ENCODE measurements around the gene TEK. TPM values are rescaled to one million over a fixed set of nuclear protein-coding genes. Genes with fewer than 3 reads are reported as not detected.
"Not testable (repeated sequence)": the region's sequence is repeated elsewhere in the genome, so short reads cannot be mapped to it uniquely, and the experiment has no call there.

TEK gene
- total and polyA plus RNA-seq, 5 experiments from 2014 or later: not detected

DNA sequence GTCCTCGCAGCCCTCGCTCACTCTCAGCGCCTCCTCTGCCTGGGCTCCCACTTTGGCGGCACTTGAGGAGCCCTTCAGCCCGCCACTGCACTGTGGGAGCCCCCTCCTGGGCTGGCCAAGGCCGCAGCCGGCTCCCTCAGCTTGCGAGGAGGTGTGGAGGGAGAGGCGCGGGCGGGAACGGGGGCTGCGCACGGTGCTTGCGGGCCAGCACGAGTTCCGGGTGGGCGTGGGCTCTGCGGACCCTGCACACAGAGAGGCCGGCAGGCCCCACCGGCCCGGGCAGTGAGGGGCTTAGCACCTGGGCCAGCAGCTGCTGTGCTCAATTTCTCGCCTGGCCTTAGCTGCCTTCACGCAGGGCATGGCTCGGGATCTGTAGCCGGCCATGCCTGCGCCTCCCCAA lies 16.5 kb upstream of the TEK start:
- peaks cover 0 to 14% (median 5%) of the 10 kb centered on the region in 3 donors for H3K36me3 Mint-ChIP-seq
- peaks cover 0 to 11% (median 0%) of the 10 kb centered on the region in 9 donors for H3K9me3 Mint-ChIP-seq
- ATAC-seq, DNase-seq, H3K4me3 Mint-ChIP-seq, H3K4me1 Mint-ChIP-seq, POLR2A ChIA-PET, H3K27ac Mint-ChIP-seq: not testable (repeated sequence)
- H3K27me3 Mint-ChIP-seq: peaks cover 5 to 30% (median 17%) of the 10 kb centered on the region in 5 donors

DNA sequence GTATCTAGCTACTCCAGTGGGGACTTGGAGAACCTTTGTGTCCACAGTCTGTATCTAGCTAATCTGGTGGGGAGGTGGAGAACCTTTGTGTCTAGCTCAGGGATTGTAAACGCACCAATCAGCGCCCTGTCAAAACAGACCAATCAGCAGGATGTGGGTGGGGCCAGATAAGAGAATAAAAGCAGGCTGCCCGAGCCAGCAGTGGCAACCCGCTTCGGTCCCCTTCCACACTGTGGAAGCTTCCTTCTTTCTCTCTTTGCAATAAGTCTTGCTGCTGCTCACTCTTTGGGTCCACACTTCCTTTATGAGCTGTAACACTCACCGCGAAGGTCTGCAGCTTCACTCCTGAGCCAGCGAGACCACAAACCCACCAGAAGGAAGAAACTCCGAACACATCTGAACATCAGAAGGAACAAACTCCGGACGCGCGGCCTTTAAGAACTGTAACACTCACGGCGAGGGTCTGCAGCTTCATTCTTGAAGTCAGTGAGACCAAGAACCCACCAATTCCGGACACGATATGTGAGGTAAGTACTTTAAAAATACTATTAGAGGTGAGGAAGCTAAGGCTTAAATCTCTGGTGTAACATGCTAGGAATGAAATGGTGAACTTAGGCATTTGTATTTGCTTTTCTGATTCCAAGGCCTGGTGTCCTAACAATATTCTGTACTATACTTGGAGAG lies 15.5 kb upstream of the TEK start:
- peak overlapping the region in 1 of 10 donors; percentile 33 for H3K27ac Mint-ChIP-seq
- peak overlapping the region in 2 of 10 donors; percentile 11 to 31 for H3K4me3 Mint-ChIP-seq
- peaks cover 0 to 11% (median 2%) of the 10 kb centered on the region in 9 donors for H3K9me3 Mint-ChIP-seq
- H3K4me1 Mint-ChIP-seq, POLR2A ChIA-PET, DNase-seq, ATAC-seq: not testable (repeated sequence)
- peaks cover 5 to 30% (median 17%) of the 10 kb centered on the region in 5 donors for H3K27me3 Mint-ChIP-seq
- H3K36me3 Mint-ChIP-seq: peaks cover 0 to 14% (median 5%) of the 10 kb centered on the region in 3 donors

DNA sequence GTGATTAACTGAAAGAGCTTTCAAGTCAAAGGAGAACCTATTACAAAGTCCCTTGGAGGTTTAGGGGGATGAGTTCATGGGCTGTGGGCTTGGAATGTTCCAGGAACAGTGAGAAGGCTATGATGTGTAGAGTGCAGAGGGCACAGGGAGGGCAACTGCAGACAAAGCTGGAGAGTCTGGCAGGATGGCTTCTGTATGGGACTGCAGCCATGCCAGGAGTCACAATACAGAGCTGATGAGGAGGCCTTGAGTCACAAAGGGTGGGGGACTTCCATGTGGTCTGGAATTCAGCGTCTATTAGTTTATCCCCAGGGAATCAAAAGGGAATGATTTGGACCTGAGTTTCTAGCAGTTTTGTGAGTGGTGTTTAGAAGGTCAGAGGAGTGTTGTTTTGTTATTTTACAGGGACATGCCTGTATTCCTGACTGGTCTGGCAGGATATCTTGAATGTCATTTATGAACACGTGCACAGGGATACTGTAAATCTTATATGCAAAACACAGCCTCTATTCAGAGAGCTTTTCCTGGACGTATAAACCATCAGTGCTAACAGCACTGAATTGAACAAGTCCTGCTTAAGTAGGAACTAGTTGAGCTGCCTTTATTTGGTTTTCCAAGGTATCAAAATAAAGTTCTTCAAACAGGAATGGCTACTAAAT lies 14.3 kb upstream of the TEK start:
- peaks cover 0 to 9% (median 4%) of the 10 kb centered on the region in 4 donors for H3K4me1 Mint-ChIP-seq
- POLR2A ChIA-PET: no interaction called here
- no peak overlapping the region for H3K4me3 Mint-ChIP-seq
- peaks cover 0 to 11% (median 2%) of the 10 kb centered on the region in 9 donors for H3K9me3 Mint-ChIP-seq
- peaks cover 5 to 31% (median 17%) of the 10 kb centered on the region in 5 donors for H3K27me3 Mint-ChIP-seq
- H3K36me3 Mint-ChIP-seq: peaks cover 0 to 14% (median 9%) of the 10 kb centered on the region in 3 donors
- no peak overlapping the region for H3K27ac Mint-ChIP-seq
- no peak for DNase-seq
- ATAC-seq: no peak

GRCh38 chr9:27107241-27107640 lies 1.8 kb upstream of the TEK start:
- POLR2A ChIA-PET: no interaction called here
- no peak overlapping the region for H3K4me3 Mint-ChIP-seq
- H3K36me3 Mint-ChIP-seq: no peaks in the 10 kb centered on the region
- peaks cover 0 to 9% (median 4%) of the 10 kb centered on the region in 9 donors for H3K9me3 Mint-ChIP-seq
- DNase-seq: no peak
- no peak for ATAC-seq
- no peaks in the 10 kb centered on the region for H3K4me1 Mint-ChIP-seq
- no peak overlapping the region for H3K27ac Mint-ChIP-seq
- H3K27me3 Mint-ChIP-seq: peaks cover 0 to 11% (median 8%) of the 10 kb centered on the region in 5 donors

GRCh38 chr9:27109621-27110020 lies 596 bp downstream of the TEK start:
- ATAC-seq (no peak), DNase-seq (no peak)
- no peaks in the 10 kb centered on the region for H3K36me3 Mint-ChIP-seq
- no peaks in the 10 kb centered on the region for H3K4me1 Mint-ChIP-seq
- H3K4me3 Mint-ChIP-seq: no peak overlapping the region
- peaks cover 1 to 19% (median 8%) of the 10 kb centered on the region in 5 donors for H3K27me3 Mint-ChIP-seq
- peaks cover 0 to 9% (median 0%) of the 10 kb centered on the region in 9 donors for H3K9me3 Mint-ChIP-seq
- POLR2A ChIA-PET: no interaction called here
- no peak overlapping the region for H3K27ac Mint-ChIP-seq

- Mint-ChIP-seq H3K9me3 (peaks cover 0 to 9% (median 0%) of the 10 kb centered on the region in 9 donors), H3K4me1 (no peaks in the 10 kb centered on the region), H3K27me3 (peaks cover 1 to 19% (median 8%) of the 10 kb centered on the region in 5 donors), H3K27ac (no peak overlapping the region), H3K4me3 (no peak overlapping the region), H3K36me3 (no peaks in the 10 kb centered on the region)
- DNase-seq (no peak), ATAC-seq (no peak)
- POLR2A ChIA-PET: interaction anchor here (0.7 kb wide), 1 partner anchor 21 kb away, joined by 4 read pairs; no protein-coding TSS in a partner anchor
Measured at GRCh38 chr9:27110181-27110580, 1.2 kb downstream of the TEK start.

DNA sequence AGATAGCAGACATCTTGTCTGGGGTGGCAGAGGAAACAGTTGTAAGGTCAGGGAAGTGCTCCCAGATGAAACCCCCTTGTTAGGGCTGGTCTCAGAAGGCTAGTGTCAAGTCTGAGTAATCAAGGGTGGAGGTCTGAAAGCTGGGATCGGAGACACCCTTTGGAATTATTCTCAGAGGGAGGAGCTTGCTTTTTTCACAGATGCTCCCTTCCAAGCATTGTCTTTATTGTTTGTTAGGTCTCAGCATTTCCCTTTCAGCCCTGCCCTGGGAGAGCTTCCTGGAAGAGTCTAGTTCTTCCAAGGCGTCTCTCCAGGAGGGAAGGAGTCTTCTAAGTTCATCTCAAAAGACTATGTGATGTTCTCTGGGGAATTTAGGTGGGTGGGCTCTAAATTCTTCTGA lies 3.2 kb downstream of the TEK start:
- H3K4me3 Mint-ChIP-seq: no peak overlapping the region
- ATAC-seq: no peak
- no peaks in the 10 kb centered on the region for H3K36me3 Mint-ChIP-seq
- POLR2A ChIA-PET: no interaction called here
- H3K9me3 Mint-ChIP-seq: no peaks in the 10 kb centered on the region
- no peak for DNase-seq
- H3K4me1 Mint-ChIP-seq: no peaks in the 10 kb centered on the region
- no peak overlapping the region for H3K27ac Mint-ChIP-seq
- H3K27me3 Mint-ChIP-seq: peaks cover 3 to 19% (median 13%) of the 10 kb centered on the region in 5 donors

DNA sequence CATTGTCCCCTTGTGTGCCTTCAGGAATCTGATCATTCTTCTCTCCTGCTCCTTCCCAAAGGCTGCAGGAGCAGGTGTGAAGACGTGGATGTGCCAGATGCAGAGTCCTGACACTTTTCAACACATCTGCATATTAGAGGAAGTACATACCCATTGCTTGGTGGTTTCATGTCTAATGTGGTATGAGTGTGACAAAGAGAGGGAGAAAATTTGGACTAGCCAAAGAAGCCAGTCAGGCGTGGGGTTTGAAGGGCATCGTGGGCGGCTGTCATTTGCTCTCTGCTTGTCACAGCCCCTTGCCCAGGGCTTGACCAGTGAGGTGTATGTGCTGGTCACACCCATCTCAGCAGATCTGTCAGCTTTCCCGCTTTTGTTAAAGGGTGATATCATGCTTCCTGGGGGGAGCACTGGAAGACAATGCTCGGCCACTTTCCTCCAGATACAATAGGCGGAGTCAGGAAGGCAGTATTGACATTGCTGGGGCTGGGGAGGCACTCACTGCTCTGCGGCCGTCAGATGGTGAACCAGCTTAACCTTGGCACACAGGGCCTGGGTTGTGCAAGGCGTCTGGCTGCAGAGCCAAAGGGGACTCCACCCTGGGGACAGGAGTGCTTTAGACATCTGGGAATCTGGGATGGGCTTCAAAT lies 8.6 kb downstream of the TEK start:
- H3K9me3 Mint-ChIP-seq: no peaks in the 10 kb centered on the region
- peaks cover 4 to 16% (median 12%) of the 10 kb centered on the region in 5 donors for H3K27me3 Mint-ChIP-seq
- DNase-seq: no peak
- no peak for ATAC-seq
- POLR2A ChIA-PET: no interaction called here
- no peaks in the 10 kb centered on the region for H3K36me3 Mint-ChIP-seq
- no peaks in the 10 kb centered on the region for H3K4me1 Mint-ChIP-seq
- no peak overlapping the region for H3K27ac Mint-ChIP-seq
- no peak overlapping the region for H3K4me3 Mint-ChIP-seq

DNA sequence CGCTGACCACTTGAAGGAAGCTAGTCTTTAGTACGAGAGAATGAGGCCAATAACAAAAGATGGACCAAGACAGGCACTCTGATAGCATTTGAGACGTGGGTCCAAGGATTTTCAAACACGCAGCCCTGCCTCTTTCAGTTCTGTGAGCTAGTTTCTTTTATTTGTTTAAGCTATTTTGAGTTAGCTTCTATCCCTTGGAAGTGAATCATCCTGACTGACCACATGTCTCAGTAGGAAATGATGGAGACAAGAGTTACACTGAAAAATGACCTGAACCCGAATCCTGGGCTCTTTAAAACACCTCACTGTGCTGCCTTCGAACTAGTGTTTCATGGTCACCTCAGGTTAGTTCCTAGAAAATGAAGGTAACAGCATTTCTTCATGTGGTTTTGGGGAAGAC lies 9.9 kb downstream of the TEK start:
- Mint-ChIP-seq H3K4me3 (no peak overlapping the region), H3K36me3 (no peaks in the 10 kb centered on the region), H3K27me3 (peaks cover 2 to 14% (median 13%) of the 10 kb centered on the region in 5 donors), H3K4me1 (no peaks in the 10 kb centered on the region), H3K9me3 (no peaks in the 10 kb centered on the region), H3K27ac (no peak overlapping the region)
- DNase-seq: no peak
- POLR2A ChIA-PET: no interaction called here
- no peak for ATAC-seq

DNA sequence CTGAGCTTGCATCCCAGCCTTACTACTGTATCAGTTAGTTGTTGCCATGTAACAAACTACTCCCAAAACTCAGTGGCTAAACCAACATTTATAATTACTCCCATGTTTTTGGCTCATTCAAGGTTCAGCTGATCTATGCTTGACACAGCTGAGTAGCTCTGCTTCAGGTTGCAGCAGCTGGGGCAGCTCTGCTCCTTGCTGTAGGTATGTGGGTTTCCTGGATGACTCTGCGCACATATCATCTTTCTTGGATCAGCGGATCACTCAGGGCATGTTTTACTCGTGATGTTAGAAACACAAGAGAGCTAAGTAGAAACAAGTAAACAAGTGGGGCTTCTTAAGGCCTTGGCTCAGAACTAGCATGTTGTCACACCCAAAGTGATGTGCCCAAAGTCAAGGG lies 15.1 kb downstream of the TEK start:
- ATAC-seq (no peak), DNase-seq (no peak)
- no peak overlapping the region for H3K4me3 Mint-ChIP-seq
- no peak overlapping the region for H3K27ac Mint-ChIP-seq
- POLR2A ChIA-PET: interaction anchor here (0.6 kb wide), 1 partner anchor 93 kb away, joined by 3 read pairs; no protein-coding TSS in a partner anchor
- no peaks in the 10 kb centered on the region for H3K4me1 Mint-ChIP-seq
- no peaks in the 10 kb centered on the region for H3K36me3 Mint-ChIP-seq
- peaks cover 3 to 18% (median 9%) of the 10 kb centered on the region in 5 donors for H3K27me3 Mint-ChIP-seq
- H3K9me3 Mint-ChIP-seq: no peaks in the 10 kb centered on the region

DNA sequence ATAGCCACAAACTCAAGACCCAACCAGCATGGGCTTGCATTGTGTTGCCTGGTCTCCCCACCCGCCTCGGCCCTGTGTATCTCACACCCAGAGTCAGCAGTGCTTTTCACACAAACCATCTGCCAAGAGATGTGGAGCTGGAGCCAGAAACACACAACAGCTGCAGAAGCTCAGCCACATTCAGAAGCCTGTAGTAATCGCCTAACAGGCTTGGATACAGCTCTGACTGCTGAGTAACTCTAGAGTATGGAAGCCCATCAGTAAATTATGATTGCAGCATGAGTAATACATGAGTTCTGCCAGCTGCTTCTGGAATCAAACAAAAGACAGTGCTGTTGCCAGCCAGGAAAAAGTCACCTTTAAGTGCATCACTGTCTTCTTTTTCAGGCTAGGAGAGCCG lies 16.0 kb downstream of the TEK start:
- POLR2A ChIA-PET: no interaction called here
- peaks cover 3 to 27% (median 9%) of the 10 kb centered on the region in 5 donors for H3K27me3 Mint-ChIP-seq
- ATAC-seq: no peak

GRCh38 chr9:27125936-27126335 lies 16.9 kb downstream of the TEK start:
- Mint-ChIP-seq H3K9me3 (no peaks in the 10 kb centered on the region), H3K36me3 (no peaks in the 10 kb centered on the region), H3K27ac (no peak overlapping the region), H3K4me1 (no peaks in the 10 kb centered on the region), H3K4me3 (no peak overlapping the region), H3K27me3 (peaks cover 5 to 27% (median 8%) of the 10 kb centered on the region in 5 donors)
- ATAC-seq (no peak), DNase-seq (no peak)
- POLR2A ChIA-PET: no interaction called here

More for the DNA sequence above, 16.0 kb downstream of the TEK start:
- DNase-seq: no peak
- Mint-ChIP-seq H3K9me3 (no peaks in the 10 kb centered on the region), H3K4me3 (no peak overlapping the region), H3K36me3 (no peaks in the 10 kb centered on the region), H3K4me1 (no peaks in the 10 kb centered on the region), H3K27ac (no peak overlapping the region)

DNA sequence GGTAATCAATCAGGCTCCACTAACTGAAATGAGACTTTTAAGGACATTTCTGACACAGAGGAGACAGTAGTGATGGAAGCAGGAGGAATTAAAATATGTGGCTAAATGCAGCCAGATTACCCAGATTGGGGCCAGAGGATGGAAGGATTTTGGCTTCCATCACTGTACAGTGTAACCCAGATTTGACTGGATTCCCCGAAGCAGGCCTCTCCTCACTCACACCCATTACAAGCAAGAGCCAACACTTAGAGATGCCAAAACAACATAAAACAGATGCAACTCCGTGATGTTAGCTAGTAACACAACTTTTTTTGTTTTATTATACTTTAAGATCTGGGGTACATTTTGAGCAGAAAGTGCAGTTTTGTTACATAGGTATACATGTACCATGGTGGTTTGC lies 17.6 kb downstream of the TEK start:
- POLR2A ChIA-PET: no interaction called here
- Mint-ChIP-seq H3K27me3 (peaks cover 5 to 26% (median 8%) of the 10 kb centered on the region in 5 donors), H3K27ac (no peak overlapping the region), H3K36me3 (no peaks in the 10 kb centered on the region), H3K9me3 (no peaks in the 10 kb centered on the region), H3K4me3 (no peak overlapping the region), H3K4me1 (no peaks in the 10 kb centered on the region)
- ATAC-seq (no peak), DNase-seq (no peak)
